ENCODE measurements around the gene PDE3B. TPM values are rescaled to one million over a fixed set of nuclear protein-coding genes. Genes with fewer than 3 reads are reported as not detected.

The PDE3B gene
- total RNA-seq, 1 experiment from 2014 or later, result 4.8 TPM

DNA sequence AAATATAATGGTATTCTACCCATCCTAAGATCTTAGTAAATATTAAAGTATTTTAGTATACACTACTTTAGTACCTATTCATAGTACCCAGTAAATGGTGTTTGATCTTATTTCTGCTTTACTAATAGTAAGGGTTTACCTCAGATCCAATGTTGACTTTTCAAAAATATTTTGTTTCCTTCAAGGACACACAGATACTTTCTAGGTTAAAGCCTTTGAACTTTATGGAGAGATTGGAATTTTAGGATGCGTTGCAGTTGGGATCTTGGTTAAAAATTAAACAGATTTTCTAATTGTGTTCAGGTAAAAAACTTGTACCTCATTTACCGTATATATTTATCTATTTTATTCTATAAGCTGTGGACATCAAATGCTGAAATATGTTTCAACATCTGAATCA, 175.2 kb downstream of the PDE3B start:
- Histone ChIP-seq H3K4me3 (ENCODE audit: low read depth, low read length, poor library complexity, severe bottlenecking) (no peak overlapping the region), H3K9me3 (ENCODE audit: low read depth, low read length, poor library complexity, severe bottlenecking) (no peaks in the 10 kb centered on the region), H3K4me1 (ENCODE audit: insufficient read depth, low read length, poor library complexity, severe bottlenecking) (no peaks in the 10 kb centered on the region), H3K27me3 (replicated peaks; ENCODE audit: insufficient read depth, low read depth, low read length, poor library complexity) (no peaks in the 10 kb centered on the region), H3K36me3 (ENCODE audit: insufficient read depth, low read length, poor library complexity, severe bottlenecking) (no peaks in the 10 kb centered on the region), H3K27ac (ENCODE audit: low read depth, low read length, poor library complexity, severe bottlenecking) (no peak overlapping the region)
- intact Hi-C loops (cut with micrococcal nuclease; ENCODE audit: unreplicated experiment), result no loop called here
- no peak for DNase-seq (ENCODE audit: low spot score)
- CTCF ChIA-PET, result no interaction called here
- POLR2A ChIA-PET (ENCODE audit: low non-redundant PET), result no interaction called here
- no TSS peak for BruUV-seq (replicated peaks)
- TF ChIP-seq EZH2 (IDR thresholded peaks at IDR 0.05; ENCODE audit: borderline replicate concordance, low read depth, low read length, poor library complexity, severe bottlenecking), result no peak
- TF ChIP-seq, protein P1, sequence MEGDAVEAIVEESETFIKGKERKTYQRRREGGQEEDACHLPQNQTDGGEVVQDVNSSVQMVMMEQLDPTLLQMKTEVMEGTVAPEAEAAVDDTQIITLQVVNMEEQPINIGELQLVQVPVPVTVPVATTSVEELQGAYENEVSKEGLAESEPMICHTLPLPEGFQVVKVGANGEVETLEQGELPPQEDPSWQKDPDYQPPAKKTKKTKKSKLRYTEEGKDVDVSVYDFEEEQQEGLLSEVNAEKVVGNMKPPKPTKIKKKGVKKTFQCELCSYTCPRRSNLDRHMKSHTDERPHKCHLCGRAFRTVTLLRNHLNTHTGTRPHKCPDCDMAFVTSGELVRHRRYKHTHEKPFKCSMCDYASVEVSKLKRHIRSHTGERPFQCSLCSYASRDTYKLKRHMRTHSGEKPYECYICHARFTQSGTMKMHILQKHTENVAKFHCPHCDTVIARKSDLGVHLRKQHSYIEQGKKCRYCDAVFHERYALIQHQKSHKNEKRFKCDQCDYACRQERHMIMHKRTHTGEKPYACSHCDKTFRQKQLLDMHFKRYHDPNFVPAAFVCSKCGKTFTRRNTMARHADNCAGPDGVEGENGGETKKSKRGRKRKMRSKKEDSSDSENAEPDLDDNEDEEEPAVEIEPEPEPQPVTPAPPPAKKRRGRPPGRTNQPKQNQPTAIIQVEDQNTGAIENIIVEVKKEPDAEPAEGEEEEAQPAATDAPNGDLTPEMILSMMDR (conservative IDR thresholded peaks at IDR 0.05; ENCODE audit: low read depth, low read length), result no peak

DNA sequence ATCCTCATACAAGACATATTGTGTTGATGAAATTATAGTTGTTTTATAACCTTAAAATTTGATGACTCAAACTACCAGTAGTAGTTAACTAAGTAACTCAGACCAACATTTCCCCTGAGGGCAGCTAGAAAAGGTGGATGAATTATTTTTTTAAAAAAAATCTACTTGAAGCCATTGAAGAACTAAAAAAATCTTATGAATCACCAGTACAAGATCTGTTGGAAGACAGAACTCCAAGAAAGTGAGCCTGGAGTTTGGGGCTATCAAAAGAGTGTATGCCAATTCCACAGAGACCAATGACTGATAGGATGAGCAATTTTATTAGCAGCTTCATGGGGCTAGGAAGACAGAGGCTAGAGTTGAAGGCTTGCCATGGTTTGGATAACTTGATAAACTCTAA, 176.0 kb downstream of the PDE3B start:
- no peaks in the 10 kb centered on the region for H3K36me3 ChIP-seq (ENCODE audit: insufficient read depth, low read length, poor library complexity, severe bottlenecking)
- TF ChIP-seq, protein P1 (conservative IDR thresholded peaks at IDR 0.05; ENCODE audit: low read depth, low read length), result no peak
- no peak for TF ChIP-seq EZH2 (IDR thresholded peaks at IDR 0.05; ENCODE audit: borderline replicate concordance, low read depth, low read length, poor library complexity, severe bottlenecking)
- H3K27ac ChIP-seq (ENCODE audit: low read depth, low read length, poor library complexity, severe bottlenecking), result no peak overlapping the region
- no TSS peak for BruUV-seq (replicated peaks)
- H3K27me3 ChIP-seq (replicated peaks; ENCODE audit: insufficient read depth, low read depth, low read length, poor library complexity), result no peaks in the 10 kb centered on the region
- H3K4me1 ChIP-seq (ENCODE audit: insufficient read depth, low read length, poor library complexity, severe bottlenecking), result no peaks in the 10 kb centered on the region
- intact Hi-C loops (cut with micrococcal nuclease; ENCODE audit: unreplicated experiment), result no loop called here
- ChIA-PET CTCF (no interaction called here), POLR2A (ENCODE audit: low non-redundant PET) (no interaction called here)
- DNase-seq (ENCODE audit: low spot score), result peak; percentile 3
- H3K4me3 ChIP-seq (ENCODE audit: low read depth, low read length, poor library complexity, severe bottlenecking), result no peak overlapping the region
- H3K9me3 ChIP-seq (ENCODE audit: low read depth, low read length, poor library complexity, severe bottlenecking), result no peaks in the 10 kb centered on the region

DNA sequence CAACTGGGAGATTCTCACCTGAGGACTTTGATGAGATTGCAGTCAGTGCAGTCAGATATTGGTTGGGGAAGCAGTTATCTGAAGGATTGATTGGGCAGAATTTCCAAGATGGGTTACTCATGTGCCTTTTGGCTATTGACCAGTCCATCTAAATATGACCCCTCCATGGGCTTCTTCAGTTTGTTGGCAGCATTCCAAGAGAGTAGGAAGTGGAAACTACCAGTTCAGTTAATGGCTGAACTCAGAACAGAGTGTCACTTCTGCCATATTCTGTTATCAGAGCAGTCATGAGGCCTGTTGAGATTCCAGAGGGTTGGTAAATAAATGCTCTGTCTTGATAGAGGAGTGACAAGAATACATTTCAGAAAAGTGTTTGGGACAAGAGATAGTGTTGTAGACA, 177.4 kb downstream of the PDE3B start:
- POLR2A ChIA-PET (ENCODE audit: low non-redundant PET), result no interaction called here

More for the DNA sequence above, 177.4 kb downstream of the PDE3B start:
- H3K9me3 ChIP-seq (ENCODE audit: low read depth, low read length, poor library complexity, severe bottlenecking), result no peaks in the 10 kb centered on the region
- no peak for TF ChIP-seq EZH2 (IDR thresholded peaks at IDR 0.05; ENCODE audit: borderline replicate concordance, low read depth, low read length, poor library complexity, severe bottlenecking)
- TF ChIP-seq, protein P1 (conservative IDR thresholded peaks at IDR 0.05; ENCODE audit: low read depth, low read length), result no peak
- H3K27ac ChIP-seq (ENCODE audit: low read depth, low read length, poor library complexity, severe bottlenecking), result no peak overlapping the region
- no peaks in the 10 kb centered on the region for H3K27me3 ChIP-seq (replicated peaks; ENCODE audit: insufficient read depth, low read depth, low read length, poor library complexity)
- no peaks in the 10 kb centered on the region for H3K36me3 ChIP-seq (ENCODE audit: insufficient read depth, low read length, poor library complexity, severe bottlenecking)
- intact Hi-C loops (cut with micrococcal nuclease; ENCODE audit: unreplicated experiment), result no loop called here
- CTCF ChIA-PET, result no interaction called here
- H3K4me1 ChIP-seq (ENCODE audit: insufficient read depth, low read length, poor library complexity, severe bottlenecking), result no peaks in the 10 kb centered on the region
- DNase-seq (ENCODE audit: low spot score), result no peak
- no peak overlapping the region for H3K4me3 ChIP-seq (ENCODE audit: low read depth, low read length, poor library complexity, severe bottlenecking)
- no TSS peak for BruUV-seq (replicated peaks)
